GM12878 (cell line): ENCODE results near the gene RPL7L1. TPM values are rescaled to one million over a fixed set of nuclear protein-coding genes. Genes with fewer than 3 reads are reported as not detected.
"Not testable (repeated sequence)": the region's sequence is repeated elsewhere in the genome, so short reads cannot be mapped to it uniquely, and the experiment has no call there.

ENCODE experiments used
- ATAC-seq: fragments of 200-7000 bp; cut with Tn5 transposase; 3 replicates; pipeline ENCODE4 v1.9.1; 2020; ENCODE audit warnings: mild to moderate bottlenecking, moderate library complexity
- BruUV-seq: library from RNA; stranded (reverse); fragments of 400-500 nt; replicated peaks from 2 replicates; lab custom pipeline; 2021; lab: Mats Ljungman, UMichigan
- CTCF ChIA-PET: fragments of 300-600 bp; sonication (Branson Sonifier 250); formaldehyde crosslinking; extraction: SDS; loops from one replicate; lab custom pipeline; 2021; ENCODE audit warnings: inconsistent platforms; lab: Yijun Ruan, JAX
- POLR2A ChIA-PET: fragments of 350-600 bp; formaldehyde crosslinking; extraction: SDS; loops from one replicate; lab custom pipeline; 2021; ENCODE audit warnings: inconsistent platforms; lab: Charles Lee
- RAD21 ChIA-PET: fragments of 300-600 bp; sonication (Branson Sonifier 250); formaldehyde crosslinking; loops from one replicate; lab custom pipeline; 2023; ENCODE audit warnings: antibody characterized with exemption; ENCODE audit not compliant: unreplicated experiment; lab: Charles Lee
- SMC1A ChIA-PET: fragments of 300-600 bp; sonication (Branson Sonifier 250); formaldehyde crosslinking; loops from one replicate; lab custom pipeline; 2023; ENCODE audit not compliant: unreplicated experiment, uncharacterized antibody; lab: Charles Lee
- DNase-seq: peaks from one replicate; pipeline ENCODE4 v3.0.0-alpha.2; 2011; ENCODE audit warnings: low read depth, low spot score
- FAIRE-seq: peaks from 3 replicates; lab custom pipeline; 2011; peaks lifted over from hg19 to GRCh38; lab: Jason Lieb, UNC
- H2AFZ ChIP-seq: 2 replicates; pipeline ENCODE4 v1.6.0; 2011; ENCODE audit warnings: low read depth, low read length, control low read depth; ENCODE audit not compliant: control insufficient read depth
- H3K27ac ChIP-seq: 2 replicates; pipeline ENCODE4 v1.5.1; 2011; ENCODE audit warnings: control low read depth; ENCODE audit not compliant: control insufficient read depth, insufficient read depth
- H3K27me3 ChIP-seq, 2 experiments: replicated peaks in 1 of 2; 2 replicates each; pipeline versions ENCODE4 v1.6.0 to v1.6.1; 2011; ENCODE audit warnings: low read length in 1 of 2; ENCODE audit not compliant: control insufficient read depth in 2 of 2, insufficient read depth in 2 of 2
- H3K36me3 ChIP-seq, 2 experiments: 2 replicates each; pipeline ENCODE4 v1.5.1; 2011; ENCODE audit warnings: low read length in 1 of 2; ENCODE audit not compliant: control insufficient read depth in 2 of 2, insufficient read depth in 2 of 2
- H3K4me1 ChIP-seq: 2 replicates; pipeline ENCODE4 v1.6.1; 2011; ENCODE audit warnings: mild to moderate bottlenecking, low read length, moderate library complexity, mixed read lengths; ENCODE audit not compliant: control insufficient read depth, insufficient read depth
- H3K4me2 ChIP-seq: 2 replicates; pipeline ENCODE4 v1.6.0; 2011; ENCODE audit warnings: control low read depth; ENCODE audit not compliant: control insufficient read depth, insufficient read depth
- H3K4me3 ChIP-seq: fragments of 200-600 bp; sonication (generic); 2 replicates; pipeline ENCODE4 v1.5.1; 2016
- H3K79me2 ChIP-seq: 2 replicates; pipeline ENCODE4 v1.6.0; 2011; ENCODE audit warnings: low read length; ENCODE audit not compliant: control insufficient read depth, insufficient read depth
- H3K9ac ChIP-seq: 2 replicates; pipeline ENCODE4 v1.8.0; 2011; ENCODE audit warnings: low read length, control low read depth, mixed read lengths; ENCODE audit not compliant: control insufficient read depth, insufficient read depth
- H3K9me3 ChIP-seq: replicated peaks from 3 replicates; pipeline ENCODE4 v1.5.1; 2011; ENCODE audit warnings: mild to moderate bottlenecking, low read length; ENCODE audit not compliant: control insufficient read depth, insufficient read depth
- H4K20me1 ChIP-seq: 2 replicates; pipeline ENCODE4 v1.6.0; 2011; ENCODE audit not compliant: control insufficient read depth, insufficient read depth
- CTCF ChIP-seq, 3 experiments: IDR thresholded peaks in 2 of 3; conservative IDR thresholded peaks in 1 of 3; 2 replicates each; pipeline ENCODE4 v1.5.1; 2011; ENCODE audit warnings: low read depth in 3 of 3, low read length in 3 of 3, mild to moderate bottlenecking in 3 of 3, control low read depth in 2 of 3, moderate library complexity in 2 of 3, inconsistent platforms in 1 of 3, mixed read lengths in 1 of 3; ENCODE audit not compliant: control insufficient read depth in 2 of 3, insufficient read depth in 1 of 3; ENCODE audit errors: extremely low read depth in 1 of 3
- RAD21 ChIP-seq: IDR thresholded peaks from 2 replicates; pipeline ENCODE4 v1.6.1; 2011; ENCODE audit warnings: mild to moderate bottlenecking, low read depth, low read length, moderate library complexity; ENCODE audit not compliant: insufficient read depth
- WGBS: methylation state at CpG from one replicate; pipeline ENCODE4 v1.1.6; 2016; ENCODE audit warnings: low lambda C conversion rate; ENCODE audit not compliant: insufficient replicate concordance, insufficient coverage; ENCODE audit errors: missing lambda C conversion rate; 5-methylcytosine and 5-hydroxymethylcytosine counted together
- in situ Hi-C: fragments of 300-500 bp; cut with MboI; formaldehyde crosslinking; loops from 9 replicates; pipeline ENCODE4 v1.14.3; 2018; ENCODE audit warnings: mixed read lengths
- intact Hi-C: fragments of 100-400 bp; cut with micrococcal nuclease; formaldehyde crosslinking; loops from one replicate; pipeline ENCODE4 v1.14.2; 2022; ENCODE audit not compliant: unreplicated experiment
- polyA plus RNA-seq, 11 experiments: library from polyadenylated mRNA; depleted of rRNA in 4 of 11; unstranded in 6 of 11; stranded (reverse) in 5 of 11; fragments of >200 nt; fragmentation: Nextera tagmentation in 4 of 11; fragmentation: Illumina TruSeq in 1 of 11; extraction: Ambion mirVana in 4 of 11; extraction: Trizol in 1 of 11; gene quantifications; 1 replicate in 1 of 11; 2 replicates in 10 of 11; pipeline versions ENCODE4 v1.2.1 to v1.2.3, GENCODE V29; 2011 to 2016; ENCODE audit warnings: inconsistent platforms in 2 of 11, missing spikeins in 2 of 11, low read depth in 1 of 11
- total RNA-seq, 4 experiments: library from RNA; depleted of rRNA in 3 of 4; stranded (reverse); fragments of >200 nt in 3 of 4; fragmentation: Illumina TruSeq in 1 of 4; extraction: Trizol in 1 of 4; gene quantifications; 2 replicates each; pipeline versions ENCODE4 v1.2.1 to v1.2.3, GENCODE V29; 2013 to 2021

RPL7L1 gene
- total and polyA plus RNA-seq, 10 of the 15 experiments (the other 5 are each of a cell fraction or from before 2014, with no cell fraction given), result 54.1 to 154 (median 104) TPM

GRCh38 chr6:42880240-42880817, 913 bp downstream of the RPL7L1 start:
- SMC1A ChIA-PET, result interaction anchor here (0.5 to 7.1 kb wide), 12 partner anchors 9 to 938 kb away, joined by 3 to 58 read pairs (median 4); partner anchors contain the start of genes CCND3, CUL7 and KLHDC3
- H3K4me3 ChIP-seq, result peak overlapping the region; percentile 86
- not testable (repeated sequence) for ATAC-seq

GRCh38 chr6:42880871-42881270, 1.5 kb downstream of the RPL7L1 start:
- SMC1A ChIA-PET, result interaction anchor here (0.5 to 7.1 kb wide), 4 partner anchors 10 to 217 kb away, joined by 4 to 58 read pairs (median 6); no protein-coding TSS in a partner anchor
- H3K4me1 ChIP-seq, H3K27me3 ChIP-seq, H4K20me1 ChIP-seq, H2AFZ ChIP-seq, intact Hi-C loops, in situ Hi-C loops, H3K9me3 ChIP-seq, ATAC-seq, FAIRE-seq, DNase-seq, BruUV-seq: not testable (repeated sequence)
- 0 out of 2 replicates have a peak, but pooled peaks have one; percentile 8 for TF ChIP-seq RAD21
- TF ChIP-seq CTCF (IDR thresholded peaks at IDR 0.05 in 2 of 3, conservative IDR thresholded peaks at IDR 0.05 in 1 of 3; ENCODE audit: control insufficient read depth in 2 of 3, extremely low read depth in 1 of 3, insufficient read depth in 1 of 3, low read depth in 3 of 3, low read length in 3 of 3), result peak in 2 of 3 experiments; percentile 4 to 13; a peak in 1 of 6 replicates
- RAD21 ChIA-PET, result interaction anchor here (0.6 kb wide), 1 partner anchor 110 kb away, joined by 4 read pairs; no protein-coding TSS in a partner anchor
- CTCF ChIA-PET, result interaction anchor here (0.8 to 2.1 kb wide), 7 partner anchors 10 to 263 kb away, joined by 3 to 8 read pairs (median 5); a partner anchor contains a TSS
- WGBS, result 78% methylated on average over 12 of the region's 12 CpGs
- Histone ChIP-seq H3K79me2 (peaks cover 36% of the 10 kb centered on the region), H3K4me3 (peak overlapping the region; percentile 86), H3K27ac (peak overlapping the region; percentile 78; the same call in 1 of the 2 replicates), H3K4me2 (peak overlapping the region; percentile 56), H3K9ac (peak overlapping the region; percentile 96), H3K36me3 (peaks cover 16 to 20% of the 10 kb centered on the region in 2 experiments)
- POLR2A ChIA-PET, result interaction anchor here (0.5 to 3.5 kb wide), 6 partner anchors 9 to 957 kb away, joined by 3 to 16 read pairs (median 4); partner anchors contain the start of gene CNPY3

More at GRCh38 chr6:42880240-42880817, 913 bp downstream of the RPL7L1 start:
- Histone ChIP-seq H3K36me3 (peaks cover 12 to 16% of the 10 kb centered on the region in 2 experiments), H3K79me2 (peaks cover 36% of the 10 kb centered on the region), H3K27ac (peak overlapping the region; percentile 78), H3K4me2 (peak overlapping the region; percentile 56), H3K9ac (peak overlapping the region; percentile 96), H2AFZ (peak overlapping the region; percentile 13; the same call in 1 of the 2 replicates)
- H3K27me3 ChIP-seq, FAIRE-seq, H3K4me1 ChIP-seq, intact Hi-C loops, H4K20me1 ChIP-seq, H3K9me3 ChIP-seq, in situ Hi-C loops, DNase-seq: not testable (repeated sequence)
- ChIA-PET CTCF (interaction anchor here (0.6 to 5.5 kb wide), 10 partner anchors 11 to 217 kb away, joined by 3 to 87 read pairs (median 5); no protein-coding TSS in a partner anchor), POLR2A (interaction anchor here (0.5 to 3.5 kb wide), 11 partner anchors 10 to 956 kb away, joined by 3 to 16 read pairs (median 4); partner anchors contain the start of genes KLHDC3 and MEA1), RAD21 (interaction anchor here (0.9 to 2.2 kb wide), 11 partner anchors 11 to 374 kb away, joined by 3 to 26 read pairs (median 4); partner anchors contain the start of genes BICRAL, CNPY3, TBCC and UBR2)
- WGBS, result 1% methylated on average over 25 of the region's 25 CpGs
- BruUV-seq, result TSS peak; percentile 89
